K562 (cell line): ENCODE measurements around the gene NRG3. TPM values are rescaled to one million over a fixed set of nuclear protein-coding genes. Genes with fewer than 3 reads are reported as not detected.

Source experiments
- ATAC-seq: fragments of 200-7000 bp; cut with Tn5 transposase; 3 replicates; pipeline ENCODE4 v1.9.1; 2020; ENCODE audit warnings: moderate library complexity
- BruUV-seq: library from RNA; stranded (reverse); fragments of 400-500 nt; replicated peaks from 2 replicates; lab custom pipeline; 2021; lab: Mats Ljungman, UMichigan
- CTCF ChIA-PET: fragments of 300-600 bp; formaldehyde crosslinking; extraction: SDS; loops from one replicate; lab custom pipeline; 2021; ENCODE audit warnings: low intra/inter-chr PET ratio; lab: Yijun Ruan, JAX
- POLR2A ChIA-PET: fragments of 300-600, 350-650 bp; sonication (Branson Sonifier 250); formaldehyde crosslinking; extraction: SDS; loops from one replicate; lab custom pipeline; 2021; ENCODE audit warnings: antibody characterized with exemption, inconsistent platforms; lab: Yijun Ruan, JAX
- DNase-seq, 4 experiments: peaks; one replicate each; pipeline versions ENCODE4 v3.0.0 to v3.0.0-alpha.2; 2011 to 2018; ENCODE audit warnings: low spot score in 3 of 4, mixed read lengths in 3 of 4; ENCODE audit errors: extremely low read depth in 1 of 4
- FAIRE-seq: peaks from 2 replicates; lab custom pipeline; 2011; peaks lifted over from hg19 to GRCh38; lab: Jason Lieb, UNC
- H2AFZ ChIP-seq: 2 replicates; pipeline ENCODE4 v1.6.0; 2011; ENCODE audit warnings: low read depth, low read length, control low read depth, inconsistent platforms
- H3K27ac ChIP-seq: fragments of 200-600 bp; 3 replicates; pipeline ENCODE4 v1.8.0; 2011; ENCODE audit warnings: low read depth, mild to moderate bottlenecking, control low read depth, inconsistent platforms, low read length, moderate library complexity, mixed read lengths; ENCODE audit errors: extremely low read depth
- H3K27me3 ChIP-seq, 2 experiments: fragments of 300-600 bp in 1 of 2; 2 replicates in 1 of 2; 3 replicates in 1 of 2; pipeline versions ENCODE4 v1.6.0 to v1.8.0; 2011; ENCODE audit warnings: inconsistent platforms in 2 of 2, low read length in 2 of 2, mild to moderate bottlenecking in 1 of 2, mixed read lengths in 1 of 2, moderate library complexity in 1 of 2; ENCODE audit not compliant: control insufficient read depth in 2 of 2, insufficient read depth in 2 of 2
- H3K36me3 ChIP-seq: fragments of 300-600 bp; 3 replicates; pipeline ENCODE4 v1.8.0; 2011; ENCODE audit warnings: mild to moderate bottlenecking, low read length, inconsistent platforms; ENCODE audit not compliant: control insufficient read depth, insufficient read depth
- H3K4me1 ChIP-seq, 2 experiments: fragments of 200-600 bp in 1 of 2; replicated peaks in 1 of 2; 2 replicates in 1 of 2; 3 replicates in 1 of 2; pipeline versions ENCODE4 v1.5.1 to v1.8.0; 2011; ENCODE audit warnings: inconsistent platforms in 2 of 2, low read length in 2 of 2, mild to moderate bottlenecking in 1 of 2, mixed read lengths in 1 of 2, moderate library complexity in 1 of 2; ENCODE audit not compliant: control insufficient read depth in 2 of 2, insufficient read depth in 2 of 2
- H3K4me2 ChIP-seq: 2 replicates; pipeline ENCODE4 v1.6.1; 2011; ENCODE audit warnings: low read length, control low read depth, inconsistent platforms, mixed read lengths; ENCODE audit not compliant: insufficient read depth
- H3K4me3 ChIP-seq: fragments of 200-600 bp; sonication (generic), shearing (Covaris generic); 2 replicates; pipeline ENCODE4 v1.5.1; 2016; ENCODE audit warnings: control low read depth, inconsistent platforms
- H3K79me2 ChIP-seq: fragments of 200-600 bp; 3 replicates; pipeline ENCODE4 v1.8.0; 2011; ENCODE audit warnings: low read length, inconsistent platforms; ENCODE audit not compliant: control insufficient read depth, insufficient read depth
- H3K9ac ChIP-seq, 2 experiments: 2 replicates each; pipeline versions ENCODE4 v1.6.0 to v1.6.1; 2011; ENCODE audit warnings: low read depth in 2 of 2, low read length in 2 of 2, control low read depth in 1 of 2, inconsistent platforms in 1 of 2, mild to moderate bottlenecking in 1 of 2, mixed read lengths in 1 of 2; ENCODE audit not compliant: insufficient read depth in 1 of 2
- H3K9me1 ChIP-seq: one replicate; pipeline ENCODE4 v1.6.0; 2011; ENCODE audit warnings: inconsistent platforms, mild to moderate bottlenecking, low read length, moderate library complexity; ENCODE audit not compliant: control insufficient read depth, insufficient read depth
- H3K9me3 ChIP-seq: replicated peaks from 2 replicates; pipeline ENCODE4 v1.5.1; 2011; ENCODE audit warnings: low read depth, low read length, inconsistent platforms; ENCODE audit not compliant: control insufficient read depth, insufficient read depth
- H4K20me1 ChIP-seq: replicated peaks from 2 replicates; pipeline ENCODE4 v1.6.1; 2011; ENCODE audit warnings: low read length, inconsistent platforms, mixed read lengths; ENCODE audit not compliant: control insufficient read depth, insufficient read depth
- AFF4 ChIP-seq: sonication (generic); formaldehyde crosslinking; IDR thresholded peaks from 2 replicates; pipeline ENCODE4 v1.8.0; 2023; ENCODE audit warnings: mild to moderate bottlenecking, missing genetic modification reagents
- CBFB ChIP-seq: sonication (generic); formaldehyde crosslinking; IDR thresholded peaks from 2 replicates; pipeline ENCODE4 v1.4.0; 2020; ENCODE audit warnings: mild to moderate bottlenecking, missing genetic modification reagents
- CHAMP1 ChIP-seq: fragments of 450-650 bp; IDR thresholded peaks from 2 replicates; pipeline ENCODE4 v1.6.1; 2016; ENCODE audit warnings: mild to moderate bottlenecking
- IFI16 ChIP-seq: fragments of 250-450 bp; sonication (Bioruptor Pico); IDR thresholded peaks from 2 replicates; pipeline ENCODE4 v2.1.2; 2022; ENCODE audit warnings: mild to moderate bottlenecking, inconsistent platforms
- KLF10 ChIP-seq: fragments of 250-450 bp; sonication (Bioruptor Pico); IDR thresholded peaks from 2 replicates; pipeline ENCODE4 v1.6.1; 2021; ENCODE audit warnings: matching md5 sums
- KLF13 ChIP-seq: fragments of 450-650 bp; IDR thresholded peaks from 2 replicates; pipeline ENCODE4 v1.6.1; 2016; ENCODE audit warnings: missing genetic modification characterization, low read depth, mild to moderate bottlenecking, missing compliant biosample characterization, moderate library complexity, borderline replicate concordance
- MITF ChIP-seq: IDR thresholded peaks from 2 replicates; pipeline ENCODE4 v1.6.1; 2014; ENCODE audit warnings: antibody characterized with exemption
- NELFE ChIP-seq: IDR thresholded peaks from 2 replicates; pipeline ENCODE4 v1.6.1; 2011; ENCODE audit warnings: mild to moderate bottlenecking; ENCODE audit not compliant: insufficient read depth, insufficient read length
- POLR2G ChIP-seq: fragments of 200-400 bp; formaldehyde crosslinking; IDR thresholded peaks from 2 replicates; pipeline ENCODE4 v1.6.1; 2017; ENCODE audit warnings: low read depth, mild to moderate bottlenecking, antibody characterized with exemption, low read length, moderate library complexity
- POLR2H ChIP-seq: IDR thresholded peaks from 2 replicates; pipeline ENCODE4 v1.6.1; 2016; ENCODE audit warnings: missing genetic modification characterization, low read depth, mild to moderate bottlenecking, control low read depth, missing compliant biosample characterization, moderate library complexity
- SP2 ChIP-seq: IDR thresholded peaks from 2 replicates; pipeline ENCODE4 v1.6.1; 2011; ENCODE audit warnings: mild to moderate bottlenecking, low read depth, low read length, moderate library complexity; ENCODE audit not compliant: poor library complexity, severe bottlenecking; ENCODE audit errors: extremely low read depth
- TAF9B ChIP-seq: fragments of 450-650 bp; IDR thresholded peaks from 2 replicates; pipeline ENCODE4 v1.6.1; 2018; ENCODE audit warnings: mild to moderate bottlenecking; ENCODE audit not compliant: partially characterized antibody
- TRIM24 ChIP-seq, 2 experiments: fragments of 450-650 bp; IDR thresholded peaks; 2 replicates each; pipeline ENCODE4 v1.6.1; 2016
- XRCC4 ChIP-seq: IDR thresholded peaks from one replicate; pipeline ENCODE4 v1.6.1; 2011; ENCODE audit not compliant: insufficient read depth, insufficient read length; ENCODE audit errors: extremely low read depth
- ZNF561 ChIP-seq: fragments of 450-650 bp; formaldehyde crosslinking; conservative IDR thresholded peaks from 2 replicates; pipeline ENCODE4 v1.4.0; 2020; ENCODE audit warnings: mild to moderate bottlenecking, moderate library complexity
- WGBS: fragments of 100-300 bp; shearing (Covaris generic); methylation state at CpG from one replicate; pipeline ENCODE4 v1.1.6; 2016; ENCODE audit warnings: low coverage, mixed read lengths; ENCODE audit not compliant: insufficient coverage; ENCODE audit errors: missing lambda C conversion rate; 5-methylcytosine and 5-hydroxymethylcytosine counted together
- in situ Hi-C: fragments of 300-500 bp; cut with MboI; formaldehyde crosslinking; loops from 4 replicates; pipeline ENCODE4 v1.15.0; 2018; ENCODE audit warnings: inconsistent platforms, mixed read lengths
- intact Hi-C: fragments of 100-400 bp; cut with micrococcal nuclease; formaldehyde crosslinking; loops from 2 replicates; pipeline ENCODE4 v1.14.2; 2022
- polyA plus RNA-seq, 8 experiments: library from polyadenylated mRNA; depleted of rRNA in 4 of 8; stranded (reverse) in 5 of 8; unstranded in 3 of 8; fragments of >200 nt; fragmentation: Nextera tagmentation in 2 of 8; fragmentation: Illumina TruSeq in 1 of 8; extraction: Ambion mirVana in 2 of 8; extraction: Trizol in 1 of 8; gene quantifications; 2 replicates each; pipeline versions ENCODE4 v1.2.1 to v1.2.3, GENCODE V29; 2011 to 2014; ENCODE audit warnings: inconsistent platforms in 1 of 8, missing spikeins in 1 of 8
- total RNA-seq, 7 experiments: library from RNA; depleted of rRNA in 6 of 7; stranded (reverse); fragments of >200 nt in 6 of 7; fragmentation: Illumina TruSeq in 2 of 7; extraction: Trizol in 2 of 7; gene quantifications; 2 replicates each; pipeline versions ENCODE4 v1.2.1 to v1.2.3, GENCODE V29; 2011 to 2021; ENCODE audit warnings: low replicate concordance in 1 of 7

NRG3 gene
- total and polyA plus RNA-seq, 9 of the 15 experiments (the other 6 are each of a cell fraction or from before 2014, with no cell fraction given): not detected

- Histone ChIP-seq H3K9me1 (no peaks in the 10 kb centered on the region), H3K4me1 (no peaks in the 10 kb centered on the region), H3K27ac (no peak overlapping the region), H3K27me3 (no peaks in the 10 kb centered on the region), H3K36me3 (no peaks in the 10 kb centered on the region), H3K4me3 (no peak overlapping the region), H3K79me2 (no peaks in the 10 kb centered on the region), H3K9ac (no peak overlapping the region), H4K20me1 (no peaks in the 10 kb centered on the region), H3K9me3 (no peaks in the 10 kb centered on the region; the same call in 1 of the 2 replicates), H3K4me2 (no peak overlapping the region)
- ChIA-PET POLR2A (no interaction called here), CTCF (no interaction called here)
- FAIRE-seq (no peak), ATAC-seq (no peak)
- WGBS: 2% methylated on average over 6 of the region's 6 CpGs
- intact Hi-C loops: no loop called here
- BruUV-seq: no TSS peak
- TF ChIP-seq KLF10 (CRISPR knock-in tag): no peak
- no peak for TF ChIP-seq KLF13
- TF ChIP-seq XRCC4: no peak
- no peak for TF ChIP-seq POLR2G
- TF ChIP-seq MITF: no peak
- TF ChIP-seq TRIM24 (IDR thresholded peaks at IDR 0.05): no peak
- no peak for TF ChIP-seq CHAMP1
- TF ChIP-seq POLR2H (tag): no peak
- no peak for TF ChIP-seq NELFE
- no peak for TF ChIP-seq SP2
- TF ChIP-seq ZNF561: no peak
- no peak for TF ChIP-seq CBFB (CRISPR knock-in tag)
- no peak for TF ChIP-seq IFI16
- no peak for TF ChIP-seq TAF9B
- no peak for TF ChIP-seq AFF4 (CRISPR knock-in tag)
- TF ChIP-seq, all 486 proteins: peak for 0
- in situ Hi-C loops: no loop called here
- H2AFZ ChIP-seq: no peak overlapping the region
- no peak for DNase-seq
Measured at GRCh38 chr10:81872206-81872862, 2.7 kb upstream of the NRG3 start.
